GM19452 (cell line): ENCODE results near the gene PRR11.
"Not testable (repeated sequence)": the region's sequence is repeated elsewhere in the genome, so short reads cannot be mapped to it uniquely, and the experiment has no call there.

Experiments
- ATAC-seq: cut with Tn5 transposase; IDR thresholded peaks from one replicate; pipeline ENCODE4 v1.9.1; 2021; ENCODE audit not compliant: unreplicated experiment

PRR11 gene

GRCh38 chr17:59202320-59202719, 46.8 kb downstream of the PRR11 start:
- no peak for ATAC-seq

DNA sequence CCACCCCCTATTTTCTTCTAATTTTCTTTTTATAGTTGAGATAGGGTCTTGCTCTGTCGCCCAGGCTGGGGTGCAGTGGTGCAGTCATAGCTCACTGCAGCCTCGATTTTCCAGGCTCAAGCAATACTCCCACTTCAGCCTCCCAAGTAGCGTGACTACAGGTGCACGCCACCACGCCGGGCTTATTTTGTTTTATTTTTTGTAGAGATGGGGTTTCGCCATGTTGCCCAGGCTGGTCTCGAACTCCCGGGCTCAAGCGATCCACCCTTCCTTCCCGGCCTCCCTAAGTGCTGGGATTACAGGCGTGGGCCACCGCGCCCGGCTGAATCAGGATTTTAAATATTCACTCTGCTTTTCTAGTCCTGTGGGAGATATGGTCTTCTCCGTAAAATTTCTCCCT, 63.8 kb downstream of the PRR11 start:
- no peak for ATAC-seq

DNA sequence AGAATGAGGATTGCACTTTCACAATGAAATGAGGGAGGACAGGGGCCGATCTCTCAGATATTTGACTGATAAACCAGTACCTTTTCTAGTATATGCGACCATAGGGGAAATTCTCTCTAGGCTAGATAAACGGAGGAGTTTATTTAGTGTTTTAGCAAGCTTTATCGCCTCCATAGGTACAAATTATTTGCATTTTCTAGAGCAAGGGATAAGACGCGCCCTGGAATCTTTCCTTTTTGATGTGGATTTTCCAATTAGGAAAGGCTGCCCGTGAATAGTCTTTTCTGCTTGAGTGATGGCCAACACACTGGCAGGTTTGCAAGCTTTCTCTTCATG, 64.4 kb downstream of the PRR11 start:
- ATAC-seq, result no peak

DNA sequence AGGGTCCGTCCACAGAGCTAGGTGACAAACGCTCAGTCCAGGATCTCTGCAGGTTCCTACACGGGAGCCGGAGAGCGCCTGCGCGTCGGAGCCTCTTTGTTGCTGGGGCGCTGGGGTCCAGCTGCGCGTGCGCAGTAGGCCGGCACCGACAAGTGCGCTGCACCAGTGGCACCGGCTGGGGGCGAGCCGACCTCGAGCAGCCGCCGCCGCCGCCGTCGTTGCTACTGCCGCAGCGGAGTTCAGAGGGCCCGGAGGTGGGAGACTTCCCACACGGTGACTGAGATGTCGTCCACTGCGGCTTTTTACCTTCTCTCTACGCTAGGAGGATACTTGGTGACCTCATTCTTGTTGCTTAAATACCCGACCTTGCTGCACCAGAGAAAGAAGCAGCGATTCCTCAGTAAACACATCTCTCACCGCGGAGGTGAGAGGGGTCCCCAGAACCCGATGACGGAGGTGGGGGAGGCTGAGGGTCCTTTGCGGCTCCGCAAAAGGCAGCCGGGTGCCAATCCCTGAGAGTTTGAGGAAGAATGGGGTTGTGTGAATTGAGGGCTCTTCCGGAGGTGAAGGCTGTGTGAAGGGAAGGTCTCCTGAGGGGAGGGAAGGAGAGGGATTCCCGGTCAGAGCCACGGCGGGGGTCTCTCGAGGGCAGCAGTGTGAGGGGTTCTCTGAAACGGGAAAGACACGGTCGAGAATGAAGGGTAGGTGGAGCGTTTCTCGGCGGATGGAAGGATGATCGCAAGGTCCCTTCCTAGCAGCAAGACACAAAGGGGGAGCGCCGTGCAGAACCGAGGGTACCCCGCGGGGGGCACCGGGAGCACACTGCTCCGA, 65.0 kb downstream of the PRR11 start, which contains the start of gene GDPD1:
GDPD1 (plus strand) TSS at position 184 of the 831 bp plus-strand sequence; CDS start at position 283, 99 bp downstream.
- peak; percentile 97 for ATAC-seq

GRCh38 chr17:59221159-59221847, 65.8 kb downstream of the PRR11 start:
- no peak for ATAC-seq

DNA sequence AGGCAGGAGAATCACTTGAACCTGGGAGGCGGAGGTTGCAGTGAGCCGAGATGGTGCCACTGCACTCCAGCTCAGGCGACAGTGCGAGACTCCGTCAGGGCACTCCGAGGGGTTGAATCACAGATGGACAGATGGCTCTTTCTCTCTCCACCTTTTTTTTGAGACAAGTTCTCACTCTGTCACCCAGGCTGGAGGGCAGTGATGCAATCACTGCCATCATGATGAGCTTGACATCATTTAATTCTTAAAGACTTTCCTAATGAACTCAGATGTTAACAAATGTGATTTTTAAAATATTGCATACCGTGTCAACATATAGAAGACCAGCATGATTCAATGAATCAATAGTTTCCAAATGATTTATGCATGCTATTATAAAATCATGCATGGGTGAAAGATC, 68.3 kb downstream of the PRR11 start:
- ATAC-seq, result no peak

DNA sequence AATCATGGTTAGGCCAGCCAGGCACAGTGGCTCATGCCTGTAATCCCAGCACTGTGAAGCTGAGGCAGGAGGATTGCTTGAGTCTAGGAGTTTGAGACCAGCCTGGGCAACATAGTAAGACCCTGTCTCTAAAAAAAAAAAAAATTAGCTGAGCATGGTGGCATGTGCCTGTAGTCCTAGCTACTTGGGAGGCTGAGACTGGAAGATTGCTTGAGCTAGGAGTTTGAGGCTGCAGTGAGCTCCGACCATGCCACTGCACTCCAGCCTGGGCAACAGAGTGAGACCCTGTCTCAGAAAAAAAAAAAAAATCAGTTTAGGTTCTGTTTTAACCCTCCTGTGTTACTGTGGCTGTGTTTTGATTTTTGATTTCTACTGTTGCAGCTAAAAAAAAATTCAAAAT, 73.0 kb downstream of the PRR11 start:
- ATAC-seq, result not testable (repeated sequence)

- ATAC-seq, result no peak
Measured at GRCh38 chr17:59230764-59231163, 75.2 kb downstream of the PRR11 start.

DNA sequence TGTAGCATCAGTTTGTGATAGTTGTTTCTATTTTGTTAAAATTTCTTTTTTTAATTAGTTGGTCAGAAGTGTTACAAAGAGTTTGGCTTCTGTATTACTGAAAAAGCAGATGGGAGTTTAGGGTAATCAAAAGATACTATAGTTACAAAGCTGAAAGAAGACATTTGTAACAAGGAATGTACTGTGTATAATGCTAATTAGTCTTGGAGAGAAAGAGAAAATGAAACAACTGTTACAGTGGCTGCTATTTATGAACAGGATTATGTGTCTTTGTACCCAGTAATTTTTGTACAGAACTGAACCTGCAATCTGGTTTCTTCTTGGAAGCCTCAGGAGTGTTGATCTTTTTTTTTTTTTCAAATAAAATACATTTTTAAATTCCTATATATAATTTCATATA, 79.1 kb downstream of the PRR11 start:
- ATAC-seq, result no peak

DNA sequence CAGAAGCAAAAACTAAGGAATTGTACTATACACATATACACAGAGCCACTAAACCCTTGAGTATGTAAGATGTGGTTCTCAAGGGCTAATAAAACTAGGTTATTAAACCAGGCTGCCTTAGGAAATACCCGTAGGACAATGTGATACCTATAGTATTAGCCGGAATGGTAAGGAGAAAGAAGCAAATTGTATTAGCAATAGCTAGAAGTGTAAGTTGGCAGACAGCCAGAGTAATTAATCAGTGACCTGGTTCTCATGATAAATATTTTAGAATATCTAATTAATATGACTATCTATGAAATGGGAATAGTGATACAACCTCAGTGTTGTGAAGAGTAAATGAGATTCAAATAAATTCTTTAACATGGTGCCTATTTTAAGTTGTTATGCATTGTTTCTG, 83.4 kb downstream of the PRR11 start:
- no peak for ATAC-seq

DNA sequence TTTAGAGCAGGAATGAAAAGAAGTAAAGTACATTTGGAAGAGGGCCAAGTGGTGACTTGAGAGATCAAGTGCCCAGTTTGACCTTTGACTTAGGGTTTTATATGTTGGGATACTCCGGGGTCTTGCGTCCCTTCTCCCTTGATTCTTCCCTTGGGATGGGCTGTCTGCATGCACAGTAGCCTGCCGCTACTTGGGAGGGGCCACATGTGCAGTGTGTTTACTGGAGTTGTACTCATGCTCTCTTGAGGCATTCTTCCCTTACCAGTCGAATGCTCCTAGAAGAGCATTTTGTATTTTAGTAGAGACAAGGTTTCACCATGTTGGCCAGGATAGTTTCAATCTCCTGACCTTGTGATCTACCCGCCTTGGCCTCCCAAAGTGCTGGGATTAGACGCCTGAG, 88.5 kb downstream of the PRR11 start:
- ATAC-seq, result no peak
